ENCODE measurements around the gene MAGI1. TPM values are rescaled to one million over a fixed set of nuclear protein-coding genes. Genes with fewer than 3 reads are reported as not detected.

The MAGI1 gene
- total and polyA plus RNA-seq, 10 donors = 3.5 to 104 (median 62.3) TPM

DNA sequence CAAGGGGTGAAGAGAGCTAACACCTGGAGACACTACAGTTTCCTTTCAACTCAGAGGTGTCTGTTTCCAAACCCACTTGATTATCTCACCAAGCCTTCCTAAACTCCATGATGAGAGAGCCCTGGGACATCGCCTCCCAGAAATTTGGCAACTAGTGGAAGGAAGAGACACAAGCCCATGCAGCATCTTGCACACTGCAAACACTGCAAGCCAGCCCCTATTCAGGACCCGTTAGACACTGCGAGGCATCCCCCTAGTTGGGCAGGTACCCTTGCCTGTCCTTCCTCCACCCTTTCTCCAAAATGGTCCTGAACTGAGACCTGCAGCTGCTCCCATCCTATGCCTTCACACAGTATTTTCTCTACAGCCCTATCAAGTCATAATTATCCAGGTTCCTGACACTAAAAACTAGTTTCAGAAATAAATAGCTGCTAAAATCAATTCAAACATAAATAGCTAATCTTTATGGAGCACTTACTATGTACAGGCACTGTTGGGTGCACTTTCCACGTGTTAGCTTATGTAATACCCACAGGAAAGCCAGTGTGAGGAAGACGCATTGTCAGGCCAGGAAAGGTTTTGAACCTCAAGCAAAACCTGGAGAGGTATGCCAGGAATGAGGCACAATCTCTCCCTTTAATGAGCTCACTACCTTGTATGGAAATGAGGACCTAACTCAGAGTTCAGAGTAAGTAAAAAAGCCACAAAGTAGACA, 2.8 kb downstream of the MAGI1 start:
- DNase-seq = no peak
- Histone ChIP-seq H3K36me3 (no peaks in the 10 kb centered on the region), H3K4me3 (peak overlapping the region; percentile 6 to 74 (median 55)), H3K4me1 (peaks cover 0 to 49% (median 12%) of the 10 kb centered on the region in 6 donors), H3K27ac (peak overlapping the region in 6 of 8 donors; percentile 85 to 96 (median 91)), H3K27me3 (replicated peaks in 1 of 7) (peaks cover 0 to 52% (median 18%) of the 10 kb centered on the region in 7 donors), H3K9me3 (no peaks in the 10 kb centered on the region)
- 41 to 72% (median 56%) methylated on average over 5 of the region's 5 CpGs for WGBS, 5 donors
- intact Hi-C loops (cut with DNase I; ENCODE audit: low total_unique reads) = loop anchor here (10.0 kb wide), 1 partner anchor 251 kb away; no protein-coding TSS in a partner anchor
- no peak for TF ChIP-seq POLR2AphosphoS5 (IDR thresholded peaks at IDR 0.05)
- no peak for TF ChIP-seq POLR2A (IDR thresholded peaks at IDR 0.05)
- TF ChIP-seq, protein P1, sequence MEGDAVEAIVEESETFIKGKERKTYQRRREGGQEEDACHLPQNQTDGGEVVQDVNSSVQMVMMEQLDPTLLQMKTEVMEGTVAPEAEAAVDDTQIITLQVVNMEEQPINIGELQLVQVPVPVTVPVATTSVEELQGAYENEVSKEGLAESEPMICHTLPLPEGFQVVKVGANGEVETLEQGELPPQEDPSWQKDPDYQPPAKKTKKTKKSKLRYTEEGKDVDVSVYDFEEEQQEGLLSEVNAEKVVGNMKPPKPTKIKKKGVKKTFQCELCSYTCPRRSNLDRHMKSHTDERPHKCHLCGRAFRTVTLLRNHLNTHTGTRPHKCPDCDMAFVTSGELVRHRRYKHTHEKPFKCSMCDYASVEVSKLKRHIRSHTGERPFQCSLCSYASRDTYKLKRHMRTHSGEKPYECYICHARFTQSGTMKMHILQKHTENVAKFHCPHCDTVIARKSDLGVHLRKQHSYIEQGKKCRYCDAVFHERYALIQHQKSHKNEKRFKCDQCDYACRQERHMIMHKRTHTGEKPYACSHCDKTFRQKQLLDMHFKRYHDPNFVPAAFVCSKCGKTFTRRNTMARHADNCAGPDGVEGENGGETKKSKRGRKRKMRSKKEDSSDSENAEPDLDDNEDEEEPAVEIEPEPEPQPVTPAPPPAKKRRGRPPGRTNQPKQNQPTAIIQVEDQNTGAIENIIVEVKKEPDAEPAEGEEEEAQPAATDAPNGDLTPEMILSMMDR (IDR thresholded peaks at IDR 0.05 in 8 of 11, conservative IDR thresholded peaks at IDR 0.05 in 3 of 11) = no peak

DNA sequence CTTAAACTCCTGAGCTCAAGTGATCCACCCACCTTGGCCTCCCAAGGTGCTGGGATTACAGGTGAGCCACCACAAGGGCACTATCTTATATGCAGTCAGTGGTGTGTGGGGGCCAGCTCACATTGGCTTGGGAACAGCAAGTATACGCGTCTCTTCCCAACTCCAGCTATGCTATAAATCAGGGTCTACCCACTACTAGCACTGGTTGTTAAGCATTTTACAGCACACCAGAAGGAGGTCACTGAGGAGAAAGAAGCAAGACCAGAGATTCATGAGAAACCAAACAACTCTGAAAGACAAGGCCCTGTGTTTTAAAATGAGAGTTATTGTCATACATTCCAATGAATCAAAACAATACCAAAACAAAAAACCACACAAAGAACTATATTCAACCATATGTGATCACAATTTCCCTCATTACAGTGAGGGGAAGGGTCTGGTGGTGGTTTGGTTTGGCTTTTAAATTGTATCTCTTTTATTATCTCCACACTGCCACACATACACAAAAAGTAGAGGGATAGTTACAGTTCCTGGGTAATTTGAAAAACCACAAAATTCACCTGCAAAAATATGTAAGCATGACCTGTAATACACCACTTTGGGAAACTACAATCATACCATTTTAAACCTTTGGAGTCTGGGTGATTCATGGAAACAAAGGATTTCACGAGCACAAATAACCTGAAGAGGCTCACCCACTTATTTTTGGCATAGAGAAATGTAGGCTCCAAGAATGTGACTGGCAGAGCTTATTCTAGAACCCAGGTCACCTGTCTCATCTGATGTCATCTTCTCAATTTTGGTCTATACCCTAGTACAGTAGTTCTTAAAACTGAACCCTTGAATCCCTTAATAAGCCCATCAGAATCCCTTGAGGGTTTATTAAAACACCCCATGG, 5.2 kb downstream of the MAGI1 start:
- intact Hi-C loops (cut with DNase I; ENCODE audit: low total_unique reads) = loop anchor here (10.0 kb wide), 1 partner anchor 249 kb away; no protein-coding TSS in a partner anchor
- H3K36me3 ChIP-seq = no peaks in the 10 kb centered on the region
- peak overlapping the region in 1 of 8 donors; percentile 8 for H3K4me3 ChIP-seq
- H3K27ac ChIP-seq = no peak overlapping the region
- peaks cover 0 to 28% (median 10%) of the 10 kb centered on the region in 7 donors for H3K27me3 ChIP-seq (replicated peaks in 1 of 7)
- WGBS, 5 donors = 75 to 92% (median 86%) methylated on average over 3 of the region's 3 CpGs
- TF ChIP-seq, protein P1 (IDR thresholded peaks at IDR 0.05 in 8 of 11, conservative IDR thresholded peaks at IDR 0.05 in 3 of 11) = no peak
- TF ChIP-seq POLR2A (IDR thresholded peaks at IDR 0.05) (no peak), POLR2AphosphoS5 (IDR thresholded peaks at IDR 0.05) (no peak)
- no peak for DNase-seq
- H3K9me3 ChIP-seq = no peaks in the 10 kb centered on the region
- peaks cover 0 to 33% (median 7%) of the 10 kb centered on the region in 6 donors for H3K4me1 ChIP-seq

DNA sequence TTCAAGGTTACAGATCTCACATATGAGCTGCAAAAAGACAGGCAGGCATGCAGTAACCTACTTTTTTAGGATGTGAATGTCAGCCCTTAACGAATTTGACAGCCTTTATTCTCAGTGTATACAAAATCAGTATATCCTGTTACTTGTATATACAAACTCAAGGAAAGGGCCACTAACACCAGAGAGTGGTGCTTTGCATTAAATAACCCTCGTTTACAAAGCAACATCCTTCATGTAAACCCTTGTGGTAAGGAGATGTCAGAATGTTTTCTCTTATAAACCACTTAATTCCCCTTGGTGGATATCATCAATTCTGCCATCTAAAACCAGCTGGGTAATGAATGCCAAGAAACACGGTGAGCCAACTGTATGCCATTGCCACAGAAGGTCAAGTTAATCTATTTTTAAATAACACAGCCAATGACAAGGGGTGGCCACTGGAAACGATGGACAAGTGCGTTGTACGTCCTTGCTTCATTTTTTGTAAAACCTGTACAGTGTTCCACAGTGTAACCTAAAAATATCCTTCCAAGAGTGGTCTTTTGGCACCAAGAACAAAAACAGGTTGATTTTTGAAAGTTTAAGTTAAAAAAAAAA, 7.5 kb downstream of the MAGI1 start:
- H3K9me3 ChIP-seq = no peaks in the 10 kb centered on the region
- DNase-seq = no peak
- H3K36me3 ChIP-seq = no peaks in the 10 kb centered on the region
- H3K27ac ChIP-seq = no peak overlapping the region
- no peak for TF ChIP-seq POLR2AphosphoS5 (IDR thresholded peaks at IDR 0.05)
- no peak for TF ChIP-seq POLR2A (IDR thresholded peaks at IDR 0.05)
- TF ChIP-seq, protein P1 (IDR thresholded peaks at IDR 0.05 in 8 of 11, conservative IDR thresholded peaks at IDR 0.05 in 3 of 11) = no peak
- peaks cover 0 to 5% (median 0%) of the 10 kb centered on the region in 7 donors for H3K27me3 ChIP-seq (replicated peaks in 1 of 7)
- H3K4me1 ChIP-seq = peaks cover 0 to 14% (median 2%) of the 10 kb centered on the region in 6 donors
- 59 to 77% (median 67%) methylated on average over 6 of the region's 6 CpGs for WGBS, 5 donors
- no peak overlapping the region for H3K4me3 ChIP-seq
- intact Hi-C loops (cut with DNase I; ENCODE audit: low total_unique reads) = loop anchor here (10.0 kb wide), 1 partner anchor 246 kb away; no protein-coding TSS in a partner anchor
